Left lung (tissue), 10 donors: ENCODE measurements around the gene PHC3. TPM values are rescaled to one million over a fixed set of nuclear protein-coding genes. Genes with fewer than 3 reads are reported as not detected.

Source experiments
- ATAC-seq: fragments of 200-7000 bp; cut with Tn5 transposase; one replicate; pipeline ENCODE4 v1.9.1; 2020; ENCODE audit warnings: moderate library complexity
- DNase-seq, 4 donors: peaks; one replicate each; pipeline ENCODE4 v3.0.0-alpha.2; 2013 to 2020
- H3K27ac ChIP-seq, 2 donors: fragments of 200-600 bp; sonication (generic) in 1 of 2; one replicate each; pipeline versions ENCODE4 v1.5.0 to v1.8.0; 2020 to 2021
- H3K27me3 ChIP-seq, 2 donors: fragments of 200-600 bp; sonication (generic) in 1 of 2; one replicate each; pipeline versions ENCODE4 v1.5.0 to v1.8.0; 2020 to 2021
- H3K36me3 ChIP-seq, 2 donors: fragments of 200-600 bp; sonication (generic) in 1 of 2; one replicate each; pipeline versions ENCODE4 v1.5.0 to v1.8.0; 2020 to 2021
- H3K4me1 ChIP-seq, 2 donors: fragments of 200-600 bp; one replicate each; pipeline ENCODE4 v1.8.0; 2021
- H3K4me3 ChIP-seq, 2 donors: fragments of 200-600 bp; sonication (generic) in 1 of 2; one replicate each; pipeline versions ENCODE4 v1.5.0 to v1.8.0; 2020 to 2021; ENCODE audit warnings: mild to moderate bottlenecking in 1 of 2
- H3K9me3 ChIP-seq, 2 donors: fragments of 200-600 bp; sonication (generic) in 1 of 2; one replicate each; pipeline versions ENCODE4 v1.5.0 to v1.8.0; 2020 to 2021
- intact Hi-C, 2 donors: fragments of 100-400 bp; cut with DNase I; formaldehyde crosslinking; loops; one replicate each; pipeline versions ENCODE4 v1.11.2 to v1.14.2; 2022
- polyA plus RNA-seq, 6 donors: library from polyadenylated mRNA; unstranded; fragments of 120-200 nt; gene quantifications; one replicate each; pipeline ENCODE4 v1.2.1, GENCODE V29; 2013; ENCODE audit not compliant: insufficient read length in 6 of 6
- total RNA-seq, 2 donors: library from RNA; stranded (reverse); fragmentation: NEBNext Ultra II Directional; extraction: Animal tissue kit (Norgen Biotek cat#: 25700); gene quantifications; one replicate each; pipeline ENCODE4 v1.2.1, GENCODE V29; 2021
- TF ChIP-seq, protein P1 (sequence below), 2 donors: fragments of 200-600 bp; sonication (generic) in 1 of 2; IDR thresholded peaks; one replicate each; pipeline versions ENCODE4 v1.5.0 to v1.8.0; 2021; ENCODE audit warnings: antibody characterized with exemption in 2 of 2
- donor health status: DM: no; HTN: yes; CAD: no.
- donor health status: DM: no; HTN: no; CAD: no.

Gene PHC3
- total and polyA plus RNA-seq, 8 donors: 35.5 to 66.3 (median 47.1) TPM

GRCh38 chr3:170189398-170190256 lies 8.1 kb upstream of the PHC3 start:
- H3K4me3 ChIP-seq: no peak overlapping the region
- DNase-seq (no peak), ATAC-seq (peak; percentile 47)
- H3K27ac ChIP-seq: no peak overlapping the region
- TF ChIP-seq, protein P1, sequence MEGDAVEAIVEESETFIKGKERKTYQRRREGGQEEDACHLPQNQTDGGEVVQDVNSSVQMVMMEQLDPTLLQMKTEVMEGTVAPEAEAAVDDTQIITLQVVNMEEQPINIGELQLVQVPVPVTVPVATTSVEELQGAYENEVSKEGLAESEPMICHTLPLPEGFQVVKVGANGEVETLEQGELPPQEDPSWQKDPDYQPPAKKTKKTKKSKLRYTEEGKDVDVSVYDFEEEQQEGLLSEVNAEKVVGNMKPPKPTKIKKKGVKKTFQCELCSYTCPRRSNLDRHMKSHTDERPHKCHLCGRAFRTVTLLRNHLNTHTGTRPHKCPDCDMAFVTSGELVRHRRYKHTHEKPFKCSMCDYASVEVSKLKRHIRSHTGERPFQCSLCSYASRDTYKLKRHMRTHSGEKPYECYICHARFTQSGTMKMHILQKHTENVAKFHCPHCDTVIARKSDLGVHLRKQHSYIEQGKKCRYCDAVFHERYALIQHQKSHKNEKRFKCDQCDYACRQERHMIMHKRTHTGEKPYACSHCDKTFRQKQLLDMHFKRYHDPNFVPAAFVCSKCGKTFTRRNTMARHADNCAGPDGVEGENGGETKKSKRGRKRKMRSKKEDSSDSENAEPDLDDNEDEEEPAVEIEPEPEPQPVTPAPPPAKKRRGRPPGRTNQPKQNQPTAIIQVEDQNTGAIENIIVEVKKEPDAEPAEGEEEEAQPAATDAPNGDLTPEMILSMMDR (IDR thresholded peaks at IDR 0.05): peak in 1 of 2 donors; percentile 12
- H3K4me1 ChIP-seq: peaks cover 0 to 6% of the 10 kb centered on the region in 2 donors
- no peaks in the 10 kb centered on the region for H3K36me3 ChIP-seq
- no peaks in the 10 kb centered on the region for H3K9me3 ChIP-seq
- no peaks in the 10 kb centered on the region for H3K27me3 ChIP-seq
- intact Hi-C loops: no loop called here

GRCh38 chr3:170180079-170180907 lies 1.2 kb downstream of the PHC3 start:
- H3K4me1 ChIP-seq: peaks cover 14 to 35% of the 10 kb centered on the region in 2 donors
- DNase-seq: peak in 2 of 4 donors; percentile 33 to 43
- no peaks in the 10 kb centered on the region for H3K27me3 ChIP-seq
- TF ChIP-seq, protein P1 (IDR thresholded peaks at IDR 0.05): no peak
- intact Hi-C loops: no loop called here
- H3K27ac ChIP-seq: peak overlapping the region; percentile 97 to 98
- ATAC-seq: peak; percentile 36
- H3K36me3 ChIP-seq: peaks cover 0 to 33% of the 10 kb centered on the region in 2 donors
- H3K9me3 ChIP-seq: no peaks in the 10 kb centered on the region
- peak overlapping the region; percentile 77 to 93 for H3K4me3 ChIP-seq

DNA sequence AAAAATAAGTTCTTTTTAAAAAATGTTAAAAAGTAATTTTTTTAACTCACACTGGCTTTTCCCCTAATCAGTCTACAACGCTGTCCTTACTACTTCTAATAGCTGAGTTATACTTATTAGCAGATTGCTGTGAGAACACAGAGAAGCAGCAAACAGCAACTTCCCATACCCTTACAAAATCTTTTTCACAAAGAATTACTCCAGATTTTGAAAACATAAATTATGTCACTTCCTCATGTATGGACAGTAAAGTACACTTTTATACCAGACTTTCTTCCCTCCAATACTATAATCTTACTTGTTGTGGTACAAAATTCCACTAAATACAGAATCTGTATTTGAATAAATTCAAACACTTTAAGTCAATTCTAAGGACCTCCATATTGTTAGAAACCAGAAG lies 2.1 kb downstream of the PHC3 start:
- DNase-seq (no peak), ATAC-seq (no peak)
- peak overlapping the region; percentile 4 to 93 for H3K4me3 ChIP-seq
- intact Hi-C loops: no loop called here
- peak overlapping the region in 1 of 2 donors; percentile 98 for H3K27ac ChIP-seq
- no peaks in the 10 kb centered on the region for H3K9me3 ChIP-seq
- H3K36me3 ChIP-seq: peaks cover 0 to 42% of the 10 kb centered on the region in 2 donors
- TF ChIP-seq, protein P1 (IDR thresholded peaks at IDR 0.05): no peak
- peaks cover 14 to 37% of the 10 kb centered on the region in 2 donors for H3K4me1 ChIP-seq
- no peaks in the 10 kb centered on the region for H3K27me3 ChIP-seq

DNA sequence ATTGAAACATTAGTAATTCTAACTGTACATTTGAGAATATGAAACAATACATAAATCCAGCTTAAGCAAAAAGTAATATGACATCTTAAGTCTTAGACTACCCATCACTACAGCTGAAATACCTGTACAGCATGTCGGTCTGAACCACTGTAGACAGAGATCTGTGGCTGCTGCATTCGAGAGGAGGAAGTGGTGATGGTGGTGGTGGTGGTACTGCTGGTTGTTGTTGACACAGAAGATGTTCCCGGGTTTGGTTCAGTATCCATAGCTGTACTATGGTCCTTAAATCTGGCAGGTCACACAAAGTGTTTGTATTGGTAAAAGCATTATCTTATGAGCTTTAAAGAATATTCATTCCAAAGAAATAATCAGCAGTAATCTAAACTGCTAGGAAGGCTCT lies 2.9 kb downstream of the PHC3 start:
- no peaks in the 10 kb centered on the region for H3K9me3 ChIP-seq
- no peaks in the 10 kb centered on the region for H3K27me3 ChIP-seq
- ATAC-seq (no peak), DNase-seq (no peak)
- peaks cover 0 to 50% of the 10 kb centered on the region in 2 donors for H3K36me3 ChIP-seq
- intact Hi-C loops: no loop called here
- peak overlapping the region in 1 of 2 donors; percentile 93 for H3K4me3 ChIP-seq
- H3K4me1 ChIP-seq: peaks cover 14 to 45% of the 10 kb centered on the region in 2 donors
- peak overlapping the region in 1 of 2 donors; percentile 98 for H3K27ac ChIP-seq
- TF ChIP-seq, protein P1 (IDR thresholded peaks at IDR 0.05): no peak

GRCh38 chr3:170171563-170171962 lies 10.0 kb downstream of the PHC3 start:
- no peak for ATAC-seq
- intact Hi-C loops: no loop called here
- no peak overlapping the region for H3K27ac ChIP-seq

More at GRCh38 chr3:170171563-170171962, 10.0 kb downstream of the PHC3 start:
- Histone ChIP-seq H3K4me3 (no peak overlapping the region), H3K4me1 (peaks cover 0 to 40% of the 10 kb centered on the region in 2 donors), H3K9me3 (no peaks in the 10 kb centered on the region), H3K27me3 (no peaks in the 10 kb centered on the region), H3K36me3 (peaks cover 0 to 100% of the 10 kb centered on the region in 2 donors)
- TF ChIP-seq, protein P1 (IDR thresholded peaks at IDR 0.05): no peak
- no peak for DNase-seq
